Stimulated activated CD8-positive, alpha-beta memory T cell treated with anti-CD3 and anti-CD28 coated beads, Interleukin-15, amount 100 ng/mL, for 1 hour (primary cell): ENCODE results near the gene PGLYRP4.

Source experiments
- DNase-seq: peaks from one replicate; pipeline ENCODE4 v3.0.0-alpha.2; 2020; ENCODE audit warnings: low read depth

The PGLYRP4 gene

GRCh38 chr1:153374071-153374470, 25.4 kb upstream of the PGLYRP4 start:
- no peak for DNase-seq

- DNase-seq = no peak
Measured at GRCh38 chr1:153372571-153372970, 23.9 kb upstream of the PGLYRP4 start.

GRCh38 chr1:153371231-153371630, 22.6 kb upstream of the PGLYRP4 start:
- DNase-seq = no peak

GRCh38 chr1:153370146-153370545, 21.5 kb upstream of the PGLYRP4 start:
- DNase-seq = no peak

- no peak for DNase-seq
Measured at GRCh38 chr1:153368495-153368894, 19.9 kb upstream of the PGLYRP4 start.

GRCh38 chr1:153367090-153367489, 18.4 kb upstream of the PGLYRP4 start:
- no peak for DNase-seq

- no peak for DNase-seq
Measured at GRCh38 chr1:153366261-153366660, 17.6 kb upstream of the PGLYRP4 start.

- DNase-seq = no peak
Measured at GRCh38 chr1:153365696-153366095, 17.1 kb upstream of the PGLYRP4 start.

- no peak for DNase-seq
Measured at GRCh38 chr1:153364766-153365666, 16.4 kb upstream of the PGLYRP4 start.

- no peak for DNase-seq
Measured at GRCh38 chr1:153364156-153364555, 15.5 kb upstream of the PGLYRP4 start.

GRCh38 chr1:153363641-153364040, 15.0 kb upstream of the PGLYRP4 start:
- no peak for DNase-seq

- DNase-seq = no peak
Measured at GRCh38 chr1:153362187-153362775, 13.6 kb upstream of the PGLYRP4 start.

GRCh38 chr1:153361480-153362109, 13.0 kb upstream of the PGLYRP4 start:
- no peak for DNase-seq

GRCh38 chr1:153360592-153361479, 12.2 kb upstream of the PGLYRP4 start:
- no peak for DNase-seq

- DNase-seq = no peak
Measured at GRCh38 chr1:153360190-153360589, 11.5 kb upstream of the PGLYRP4 start.

- DNase-seq = no peak
Measured at GRCh38 chr1:153359241-153359640, 10.6 kb upstream of the PGLYRP4 start.

GRCh38 chr1:153358691-153358975, 10.0 kb upstream of the PGLYRP4 start:
- DNase-seq = no peak

GRCh38 chr1:153357853-153358690, 9.4 kb upstream of the PGLYRP4 start, which contains the start of gene S100A9:
Gene S100A9, plus strand, starts transcription at chr1:153357854. Its CDS starts 430 bp downstream, at chr1:153358284.
- no peak for DNase-seq

- no peak for DNase-seq
Measured at GRCh38 chr1:153357076-153357852, 8.6 kb upstream of the PGLYRP4 start.

- no peak for DNase-seq
Measured at GRCh38 chr1:153356392-153357075, 7.9 kb upstream of the PGLYRP4 start.
